CD14-positive monocyte (primary cell): ENCODE measurements around the gene COL4A2. TPM values are rescaled to one million over a fixed set of nuclear protein-coding genes. Genes with fewer than 3 reads are reported as not detected.
A peak's percentile ranks its signal among the peaks of the same experiment; 100 is the strongest.

Source experiments
- DNase-seq, 3 donors: peaks; one replicate each; pipeline ENCODE4 v3.0.0-alpha.2; 2011 to 2022
- H2AFZ ChIP-seq: 2 replicates; pipeline ENCODE4 v1.6.0; 2012; ENCODE audit warnings: mild to moderate bottlenecking, low read depth, low read length, inconsistent platforms; ENCODE audit not compliant: insufficient read depth, poor library complexity, severe bottlenecking
- H3K27ac ChIP-seq, 2 donors: 1 replicate in 1 of 2; 2 replicates in 1 of 2; pipeline ENCODE4 v1.5.1; 2012 to 2013; ENCODE audit warnings: low read length in 2 of 2, control low read depth in 1 of 2, inconsistent platforms in 1 of 2, low read depth in 1 of 2, mild to moderate bottlenecking in 1 of 2
- H3K27me3 ChIP-seq, 2 donors: one replicate each; pipeline versions ENCODE4 v1.6.0 to v1.6.1; 2011 to 2013; ENCODE audit warnings: low read length in 2 of 2; ENCODE audit not compliant: control insufficient read depth in 2 of 2, insufficient read depth in 2 of 2
- H3K36me3 ChIP-seq, 2 donors: replicated peaks in 1 of 2; 1 replicate in 1 of 2; 2 replicates in 1 of 2; pipeline versions ENCODE4 v1.5.1 to v1.6.1; 2012 to 2013; ENCODE audit warnings: low read length in 2 of 2, control low read depth in 1 of 2, inconsistent platforms in 1 of 2, mild to moderate bottlenecking in 1 of 2; ENCODE audit not compliant: insufficient read depth in 2 of 2, control insufficient read depth in 1 of 2
- H3K4me1 ChIP-seq, 2 donors: 1 replicate in 1 of 2; 2 replicates in 1 of 2; pipeline versions ENCODE4 v1.5.1 to v1.6.1; 2012 to 2013; ENCODE audit warnings: low read length in 2 of 2, control low read depth in 1 of 2, inconsistent platforms in 1 of 2, mild to moderate bottlenecking in 1 of 2, moderate library complexity in 1 of 2; ENCODE audit not compliant: insufficient read depth in 2 of 2, control insufficient read depth in 1 of 2
- H3K4me2 ChIP-seq: replicated peaks from 2 replicates; pipeline ENCODE3; 2012; ENCODE audit warnings: low read length, moderate library complexity, mild to moderate bottlenecking; ENCODE audit not compliant: poor library complexity, severe bottlenecking; ENCODE audit errors: extremely low read depth
- H3K4me3 ChIP-seq, 3 experiments: fragments of 200-600 bp in 1 of 3; sonication (generic) in 1 of 3; replicated peaks in 1 of 3; 1 replicate in 2 of 3; 2 replicates in 1 of 3; pipeline ENCODE4 v1.5.1; 2011 to 2013; ENCODE audit warnings: low read length in 3 of 3, mild to moderate bottlenecking in 3 of 3, control low read depth in 2 of 3, low read depth in 2 of 3, inconsistent platforms in 1 of 3, moderate library complexity in 1 of 3
- H3K79me2 ChIP-seq: 2 replicates; pipeline ENCODE4 v1.6.0; 2012; ENCODE audit warnings: mild to moderate bottlenecking, control low read depth, inconsistent platforms, low read length, moderate library complexity; ENCODE audit not compliant: insufficient read depth
- H3K9ac ChIP-seq: 2 replicates; pipeline ENCODE4 v1.6.0; 2017; ENCODE audit warnings: low read length, mild to moderate bottlenecking; ENCODE audit not compliant: insufficient read depth, poor library complexity, severe bottlenecking
- H3K9me3 ChIP-seq, 2 donors: replicated peaks in 1 of 2; 1 replicate in 1 of 2; 2 replicates in 1 of 2; pipeline versions ENCODE4 v1.5.1 to v1.6.1; 2012 to 2013; ENCODE audit warnings: low read length in 2 of 2, control low read depth in 1 of 2; ENCODE audit not compliant: control insufficient read depth in 1 of 2, insufficient read depth in 1 of 2
- H4K20me1 ChIP-seq: 2 replicates; pipeline ENCODE4 v1.6.0; 2012; ENCODE audit warnings: mild to moderate bottlenecking, low read length, control low read depth, moderate library complexity; ENCODE audit not compliant: insufficient read depth
- H3K27ac Mint-ChIP-seq, 7 donors: one replicate each; pipeline ENCODE4 v1.8.0; 2020; ENCODE audit warnings: mild to moderate bottlenecking in 7 of 7, mixed read lengths in 7 of 7, moderate library complexity in 6 of 7, inconsistent platforms in 2 of 7
- H3K27me3 Mint-ChIP-seq, 3 donors: one replicate each; pipeline ENCODE4 v1.8.0; 2021 to 2022; ENCODE audit warnings: low read depth in 3 of 3, mild to moderate bottlenecking in 3 of 3, mixed read lengths in 3 of 3, moderate library complexity in 3 of 3, inconsistent platforms in 1 of 3
- H3K36me3 Mint-ChIP-seq, 2 donors: one replicate each; pipeline ENCODE4 v1.8.0; 2020; ENCODE audit warnings: mixed read lengths in 2 of 2, inconsistent platforms in 1 of 2, mild to moderate bottlenecking in 1 of 2
- H3K4me1 Mint-ChIP-seq: one replicate; pipeline ENCODE4 v1.8.0; 2020; ENCODE audit warnings: mild to moderate bottlenecking, mixed read lengths
- H3K4me3 Mint-ChIP-seq, 2 donors: one replicate each; pipeline ENCODE4 v1.8.0; 2020; ENCODE audit warnings: mild to moderate bottlenecking in 2 of 2, mixed read lengths in 2 of 2, moderate library complexity in 1 of 2
- H3K9me3 Mint-ChIP-seq, 7 donors: one replicate each; pipeline ENCODE4 v1.8.0; 2020 to 2022; ENCODE audit warnings: mixed read lengths in 7 of 7, mild to moderate bottlenecking in 6 of 7, moderate library complexity in 6 of 7, inconsistent platforms in 2 of 7
- WGBS: methylation state at CpG from one replicate; pipeline ENCODE4 v1.1.5; 2013; ENCODE audit warnings: missing lambda C conversion rate; ENCODE audit not compliant: insufficient coverage; 5-methylcytosine and 5-hydroxymethylcytosine counted together
- intact Hi-C, 2 donors: fragments of 100-400 bp; cut with micrococcal nuclease; formaldehyde crosslinking; loops; one replicate each; pipeline versions ENCODE4 v1.15.0 to v1.15.1; 2023
- polyA plus RNA-seq, 3 donors: library from polyadenylated mRNA; depleted of rRNA in 1 of 3; unstranded in 2 of 3; stranded (reverse) in 1 of 3; fragments of 300-500 nt in 2 of 3; fragments of >200 nt in 1 of 3; fragmentation: Illumina TruSeq in 2 of 3; gene quantifications; 1 replicate in 2 of 3; 2 replicates in 1 of 3; pipeline ENCODE4 v1.2.3, GENCODE V29; 2012 to 2021
- TF ChIP-seq, protein P1 (sequence below): fragments of 200-600 bp; IDR thresholded peaks from one replicate; pipeline ENCODE4 v1.8.0; 2022; ENCODE audit warnings: antibody characterized with exemption, mild to moderate bottlenecking

COL4A2 gene
- polyA plus RNA-seq, 3 donors = not detected

DNA sequence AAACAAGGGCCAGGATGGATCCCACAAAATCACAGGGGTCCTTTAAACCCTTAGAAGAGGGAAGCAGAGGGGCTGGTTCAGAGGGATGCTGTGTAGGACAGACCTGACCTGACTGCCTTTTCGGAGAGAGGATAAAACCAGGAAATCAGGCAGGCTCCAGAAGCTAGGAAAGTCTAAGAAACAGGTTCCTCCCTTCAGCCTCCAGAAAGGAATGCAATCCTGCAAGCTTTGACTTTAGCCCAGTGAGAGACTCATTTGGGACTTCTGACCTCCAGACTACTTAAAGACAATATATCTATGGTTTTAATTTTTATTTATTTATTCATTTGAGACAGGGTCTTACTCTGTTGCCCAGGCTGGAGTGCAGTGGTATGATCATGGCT, 249.1 kb downstream of the COL4A2 start:
- Histone ChIP-seq H3K79me2 (peaks cover 96% of the 10 kb centered on the region), H3K27ac (peak overlapping the region in 1 of 2 donors; percentile 17), H3K9ac (no peak overlapping the region), H3K4me3 (no peak overlapping the region), H3K4me1 (peaks cover 28 to 60% of the 10 kb centered on the region in 2 donors), H3K27me3 (no peaks in the 10 kb centered on the region), H3K36me3 (peaks cover 8 to 30% of the 10 kb centered on the region in 2 donors), H4K20me1 (peaks cover 95% of the 10 kb centered on the region), H2AFZ (no peak overlapping the region), H3K9me3 (no peaks in the 10 kb centered on the region), H3K4me2 (peak overlapping the region; percentile 14)
- no peak for DNase-seq
- H3K36me3 Mint-ChIP-seq = peaks cover 49 to 54% of the 10 kb centered on the region in 2 donors
- peaks cover 0 to 2% (median 0%) of the 10 kb centered on the region in 7 donors for H3K9me3 Mint-ChIP-seq
- 83% methylated on average over 1 of the region's 1 CpG for WGBS
- H3K4me3 Mint-ChIP-seq = peak overlapping the region in 1 of 2 donors; percentile 43
- intact Hi-C loops = no loop called here
- TF ChIP-seq, protein P1, sequence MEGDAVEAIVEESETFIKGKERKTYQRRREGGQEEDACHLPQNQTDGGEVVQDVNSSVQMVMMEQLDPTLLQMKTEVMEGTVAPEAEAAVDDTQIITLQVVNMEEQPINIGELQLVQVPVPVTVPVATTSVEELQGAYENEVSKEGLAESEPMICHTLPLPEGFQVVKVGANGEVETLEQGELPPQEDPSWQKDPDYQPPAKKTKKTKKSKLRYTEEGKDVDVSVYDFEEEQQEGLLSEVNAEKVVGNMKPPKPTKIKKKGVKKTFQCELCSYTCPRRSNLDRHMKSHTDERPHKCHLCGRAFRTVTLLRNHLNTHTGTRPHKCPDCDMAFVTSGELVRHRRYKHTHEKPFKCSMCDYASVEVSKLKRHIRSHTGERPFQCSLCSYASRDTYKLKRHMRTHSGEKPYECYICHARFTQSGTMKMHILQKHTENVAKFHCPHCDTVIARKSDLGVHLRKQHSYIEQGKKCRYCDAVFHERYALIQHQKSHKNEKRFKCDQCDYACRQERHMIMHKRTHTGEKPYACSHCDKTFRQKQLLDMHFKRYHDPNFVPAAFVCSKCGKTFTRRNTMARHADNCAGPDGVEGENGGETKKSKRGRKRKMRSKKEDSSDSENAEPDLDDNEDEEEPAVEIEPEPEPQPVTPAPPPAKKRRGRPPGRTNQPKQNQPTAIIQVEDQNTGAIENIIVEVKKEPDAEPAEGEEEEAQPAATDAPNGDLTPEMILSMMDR = no peak
- peaks cover 1 to 4% (median 2%) of the 10 kb centered on the region in 3 donors for H3K27me3 Mint-ChIP-seq
- peaks cover 58% of the 10 kb centered on the region for H3K4me1 Mint-ChIP-seq
- peak overlapping the region in 6 of 7 donors; percentile 66 to 81 (median 74) for H3K27ac Mint-ChIP-seq

DNA sequence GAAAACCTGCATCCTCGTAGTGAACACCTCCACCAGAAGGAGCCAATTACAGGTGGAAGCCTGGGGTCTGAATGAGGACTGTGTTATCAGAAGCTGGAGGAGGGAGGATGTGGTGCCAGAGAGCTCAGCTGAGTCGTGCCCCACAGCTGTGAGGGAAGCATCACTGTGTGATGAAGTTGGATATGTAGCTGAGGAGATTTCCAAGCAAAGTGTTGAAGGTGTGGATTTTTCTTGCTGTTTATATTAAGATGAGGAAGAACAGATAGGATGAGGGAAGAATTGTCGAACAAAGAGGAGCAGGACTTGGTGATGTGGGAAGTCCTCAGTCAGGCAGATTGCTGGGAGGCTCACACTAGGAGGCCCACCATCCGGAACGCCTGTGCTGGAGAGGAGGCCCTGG, 250.0 kb downstream of the COL4A2 start:
- Histone ChIP-seq H3K27me3 (no peaks in the 10 kb centered on the region), H3K79me2 (peaks cover 89% of the 10 kb centered on the region), H3K4me1 (peaks cover 28 to 63% of the 10 kb centered on the region in 2 donors), H3K4me2 (no peak overlapping the region), H2AFZ (no peak overlapping the region), H3K9me3 (no peaks in the 10 kb centered on the region), H3K27ac (no peak overlapping the region), H3K9ac (no peak overlapping the region), H4K20me1 (peaks cover 88% of the 10 kb centered on the region), H3K36me3 (peaks cover 8 to 30% of the 10 kb centered on the region in 2 donors), H3K4me3 (no peak overlapping the region)
- WGBS = 99% methylated on average over 4 of the region's 5 CpGs
- H3K36me3 Mint-ChIP-seq = peaks cover 44 to 48% of the 10 kb centered on the region in 2 donors
- peak overlapping the region in 4 of 7 donors; percentile 34 to 69 (median 60) for H3K27ac Mint-ChIP-seq
- H3K9me3 Mint-ChIP-seq = peaks cover 0 to 2% (median 0%) of the 10 kb centered on the region in 7 donors
- H3K4me1 Mint-ChIP-seq = peaks cover 57% of the 10 kb centered on the region
- H3K27me3 Mint-ChIP-seq = peaks cover 1 to 3% (median 2%) of the 10 kb centered on the region in 3 donors
- intact Hi-C loops = loop anchor here in 1 of 2 donors (1.0 kb wide), 1 partner anchor 21 kb away; no protein-coding TSS in a partner anchor
- H3K4me3 Mint-ChIP-seq = peak overlapping the region in 1 of 2 donors; percentile 14
- DNase-seq = no peak
- TF ChIP-seq, protein P1 = no peak
